Choroid plexus epithelial cell (primary cell): ENCODE data around the gene RAI14.

Source experiments
- DNase-seq: peaks from one replicate; pipeline ENCODE4 v3.0.0-alpha.2; 2010; ENCODE audit warnings: low read depth
- H3K4me3 ChIP-seq: 2 replicates; pipeline ENCODE4 v1.5.1; 2011; ENCODE audit warnings: low read depth, mild to moderate bottlenecking, control low read depth, low read length, moderate library complexity
- TF ChIP-seq, protein P1 (sequence below): conservative IDR thresholded peaks from 2 replicates; pipeline ENCODE4 v1.5.1; 2011; ENCODE audit warnings: low read depth, mild to moderate bottlenecking, control low read depth, inconsistent platforms, low read length, moderate library complexity

Gene RAI14

DNA sequence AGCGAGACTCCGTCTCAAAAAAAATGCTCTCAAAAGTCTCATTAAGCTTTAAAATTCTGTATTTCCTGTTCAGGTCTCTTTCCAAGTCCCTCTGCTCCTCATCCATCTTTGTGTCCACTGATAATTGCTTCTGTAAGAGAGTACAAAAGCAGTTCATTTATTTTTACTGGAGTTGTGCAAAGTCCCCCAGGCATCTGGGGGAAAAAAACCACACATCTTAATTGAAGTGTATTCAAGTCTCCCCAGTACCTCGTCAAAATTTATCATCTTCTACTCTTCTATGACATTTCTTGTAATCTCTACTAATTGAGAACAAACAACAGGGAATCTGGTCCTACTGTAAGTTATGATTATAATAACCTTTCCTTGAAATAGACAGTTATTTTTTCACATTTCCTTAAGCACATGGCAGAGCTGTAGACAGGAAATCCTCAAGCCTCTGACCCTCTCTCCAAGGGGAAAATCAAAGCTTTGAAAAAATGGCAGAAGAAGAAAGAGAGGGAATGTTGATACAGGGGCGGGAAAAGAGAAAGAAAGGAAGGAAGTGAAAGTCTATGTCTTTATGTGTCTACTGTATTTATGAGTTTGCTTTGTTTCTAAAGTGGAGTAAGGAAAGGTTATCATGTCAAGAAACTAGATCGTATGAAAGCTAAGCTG is 51.5 kb downstream of the RAI14 start:
- DNase-seq = no peak
- H3K4me3 ChIP-seq = no peak overlapping the region
- TF ChIP-seq, protein P1, sequence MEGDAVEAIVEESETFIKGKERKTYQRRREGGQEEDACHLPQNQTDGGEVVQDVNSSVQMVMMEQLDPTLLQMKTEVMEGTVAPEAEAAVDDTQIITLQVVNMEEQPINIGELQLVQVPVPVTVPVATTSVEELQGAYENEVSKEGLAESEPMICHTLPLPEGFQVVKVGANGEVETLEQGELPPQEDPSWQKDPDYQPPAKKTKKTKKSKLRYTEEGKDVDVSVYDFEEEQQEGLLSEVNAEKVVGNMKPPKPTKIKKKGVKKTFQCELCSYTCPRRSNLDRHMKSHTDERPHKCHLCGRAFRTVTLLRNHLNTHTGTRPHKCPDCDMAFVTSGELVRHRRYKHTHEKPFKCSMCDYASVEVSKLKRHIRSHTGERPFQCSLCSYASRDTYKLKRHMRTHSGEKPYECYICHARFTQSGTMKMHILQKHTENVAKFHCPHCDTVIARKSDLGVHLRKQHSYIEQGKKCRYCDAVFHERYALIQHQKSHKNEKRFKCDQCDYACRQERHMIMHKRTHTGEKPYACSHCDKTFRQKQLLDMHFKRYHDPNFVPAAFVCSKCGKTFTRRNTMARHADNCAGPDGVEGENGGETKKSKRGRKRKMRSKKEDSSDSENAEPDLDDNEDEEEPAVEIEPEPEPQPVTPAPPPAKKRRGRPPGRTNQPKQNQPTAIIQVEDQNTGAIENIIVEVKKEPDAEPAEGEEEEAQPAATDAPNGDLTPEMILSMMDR = no peak

GRCh38 chr5:34708777-34709176 is 52.6 kb downstream of the RAI14 start:
- TF ChIP-seq, protein P1 = no peak
- no peak overlapping the region for H3K4me3 ChIP-seq
- DNase-seq = no peak

GRCh38 chr5:34709861-34710673 is 53.9 kb downstream of the RAI14 start:
- peak; percentile 97 for DNase-seq
- TF ChIP-seq, protein P1 = no peak
- H3K4me3 ChIP-seq = no peak overlapping the region

DNA sequence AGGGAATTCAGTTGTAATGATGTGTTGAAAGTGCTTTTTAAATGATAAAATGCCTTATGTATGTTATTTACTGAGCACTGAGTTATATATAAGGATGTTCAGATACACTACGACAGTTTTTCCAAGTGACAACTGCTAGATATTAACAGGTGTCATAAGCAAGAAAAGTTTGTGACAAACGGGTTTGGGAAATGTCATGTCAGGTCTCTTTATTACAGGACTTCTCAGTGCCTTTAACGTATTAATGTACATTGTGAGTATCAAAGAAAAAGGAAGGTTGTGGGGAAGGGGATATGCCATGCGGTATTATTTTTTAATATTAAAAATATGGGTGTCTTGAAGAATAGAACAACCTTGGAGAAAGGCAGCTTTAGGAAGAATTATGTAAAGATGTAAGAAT is 56.4 kb downstream of the RAI14 start:
- TF ChIP-seq, protein P1 = no peak
- H3K4me3 ChIP-seq = no peak overlapping the region
- no peak for DNase-seq

DNA sequence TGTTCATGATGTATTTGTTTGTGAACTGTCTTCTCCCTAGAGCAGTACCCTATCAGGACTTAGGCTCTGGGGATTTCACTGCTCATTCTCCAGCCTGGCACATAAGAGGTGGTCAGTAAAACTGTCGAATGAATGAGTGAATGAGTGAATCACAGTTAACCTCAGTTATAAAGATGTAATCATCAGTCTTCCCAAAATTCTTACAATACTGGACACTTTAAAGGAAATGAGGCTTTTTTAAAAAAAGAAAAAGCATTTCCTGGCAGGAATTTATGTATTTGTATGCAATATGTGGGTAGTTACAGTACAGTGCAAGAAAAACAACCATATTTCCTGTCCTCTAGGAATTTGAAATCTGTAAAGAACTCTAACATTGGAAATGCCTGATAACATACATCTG is 59.6 kb downstream of the RAI14 start:
- DNase-seq = peak; percentile 49
- TF ChIP-seq, protein P1 = no peak

DNA sequence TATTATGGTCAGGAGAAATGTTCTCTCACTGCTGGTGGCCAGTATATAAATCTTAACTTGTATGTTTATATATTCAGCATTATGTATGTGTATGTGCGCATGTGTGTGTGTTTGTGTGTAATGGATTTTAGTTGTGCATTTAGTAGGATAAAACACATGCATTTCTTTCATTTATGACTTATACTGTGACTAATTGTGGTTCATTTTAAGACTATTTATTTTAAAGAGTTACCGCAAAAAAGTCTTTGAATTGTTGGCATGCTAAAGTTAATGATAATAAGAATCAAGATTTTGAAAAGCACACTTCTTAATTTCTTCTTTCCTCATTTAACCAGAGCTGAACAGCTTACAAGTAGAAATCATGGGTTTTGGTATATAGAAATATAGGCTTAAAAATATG is 60.9 kb downstream of the RAI14 start:
- peak; percentile 35 for DNase-seq
- TF ChIP-seq, protein P1 = no peak
- no peak overlapping the region for H3K4me3 ChIP-seq

More for the DNA sequence above, 59.6 kb downstream of the RAI14 start:
- H3K4me3 ChIP-seq = no peak overlapping the region
